Astrocyte (in vitro differentiated cells and primary cell): ENCODE results near the gene KIF1A. TPM values are rescaled to one million over a fixed set of nuclear protein-coding genes. Genes with fewer than 3 reads are reported as not detected.

Source experiments
- DNase-seq: peaks from one replicate; pipeline ENCODE4 v3.0.0-alpha.2; 2010; ENCODE audit warnings: low read depth
- FAIRE-seq: peaks from 2 replicates; lab custom pipeline; 2011; peaks lifted over from hg19 to GRCh38; lab: Jason Lieb, UNC
- H2AFZ ChIP-seq: 2 replicates; pipeline ENCODE4 v1.6.0; 2012; ENCODE audit warnings: low read depth, low read length, inconsistent platforms
- H3K27ac ChIP-seq: 2 replicates; pipeline ENCODE4 v1.5.1; 2011; ENCODE audit warnings: low read depth, low read length, inconsistent platforms
- H3K27me3 ChIP-seq: 2 replicates; pipeline ENCODE4 v1.6.0; 2011; ENCODE audit warnings: low read length, inconsistent platforms; ENCODE audit not compliant: insufficient read depth
- H3K36me3 ChIP-seq: 2 replicates; pipeline ENCODE4 v1.5.1; 2011; ENCODE audit warnings: low read length, inconsistent platforms; ENCODE audit not compliant: insufficient read depth
- H3K4me1 ChIP-seq: 2 replicates; pipeline ENCODE4 v1.5.1; 2011; ENCODE audit warnings: low read length, inconsistent platforms; ENCODE audit not compliant: insufficient read depth
- H3K4me2 ChIP-seq: 2 replicates; pipeline ENCODE4 v1.6.0; 2012; ENCODE audit warnings: low read length, inconsistent platforms
- H3K4me3 ChIP-seq: 2 replicates; pipeline ENCODE4 v1.5.1; 2011; ENCODE audit warnings: low read depth, mild to moderate bottlenecking, low read length, inconsistent platforms; ENCODE audit not compliant: insufficient read depth
- H3K79me2 ChIP-seq: 2 replicates; pipeline ENCODE4 v1.6.0; 2012; ENCODE audit warnings: mild to moderate bottlenecking, low read length, inconsistent platforms; ENCODE audit not compliant: insufficient read depth
- H3K9ac ChIP-seq: 2 replicates; pipeline ENCODE4 v1.6.0; 2012; ENCODE audit warnings: mild to moderate bottlenecking, low read length, inconsistent platforms
- H3K9me3 ChIP-seq: 2 replicates; pipeline ENCODE4 v1.5.1; 2012; ENCODE audit warnings: low read depth, mild to moderate bottlenecking, low read length, inconsistent platforms; ENCODE audit not compliant: insufficient read depth
- H4K20me1 ChIP-seq: 2 replicates; pipeline ENCODE4 v1.6.0; 2012; ENCODE audit warnings: low read length, inconsistent platforms; ENCODE audit not compliant: insufficient read depth
- H3K27ac Mint-ChIP-seq: one replicate; pipeline ENCODE4 v1.8.0; 2021; ENCODE audit warnings: mild to moderate bottlenecking, mixed read lengths; ENCODE audit not compliant: unreplicated experiment
- H3K27me3 Mint-ChIP-seq: one replicate; pipeline ENCODE4 v1.8.0; 2021; ENCODE audit warnings: low read depth, mixed read lengths; ENCODE audit not compliant: unreplicated experiment
- H3K36me3 Mint-ChIP-seq: one replicate; pipeline ENCODE4 v1.8.0; 2021; ENCODE audit warnings: low read depth, mixed read lengths; ENCODE audit not compliant: unreplicated experiment
- H3K4me1 Mint-ChIP-seq: one replicate; pipeline ENCODE4 v1.8.0; 2021; ENCODE audit warnings: low read depth, mixed read lengths; ENCODE audit not compliant: unreplicated experiment
- H3K4me3 Mint-ChIP-seq: one replicate; pipeline ENCODE4 v1.8.0; 2021; ENCODE audit warnings: mild to moderate bottlenecking, moderate library complexity, mixed read lengths; ENCODE audit not compliant: unreplicated experiment
- H3K9me3 Mint-ChIP-seq: one replicate; pipeline ENCODE4 v1.8.0; 2021; ENCODE audit warnings: mild to moderate bottlenecking, mixed read lengths; ENCODE audit not compliant: unreplicated experiment
- EZH2 ChIP-seq: IDR thresholded peaks from 2 replicates; pipeline ENCODE4 v1.6.1; 2012; ENCODE audit warnings: mild to moderate bottlenecking, low read length, inconsistent platforms; ENCODE audit not compliant: insufficient read depth
- total RNA-seq: library from RNA; stranded (reverse); gene quantifications from 2 replicates; pipeline ENCODE4 v1.2.1, GENCODE V29; 2021
- TF ChIP-seq, protein P1 (sequence below): IDR thresholded peaks from 2 replicates; pipeline ENCODE4 v1.5.1; 2011; ENCODE audit warnings: low read depth, mild to moderate bottlenecking, inconsistent platforms, low read length, moderate library complexity; ENCODE audit not compliant: insufficient read depth

Gene KIF1A
- total RNA-seq, 1 donor from 2014 or later: 51.2 TPM

DNA sequence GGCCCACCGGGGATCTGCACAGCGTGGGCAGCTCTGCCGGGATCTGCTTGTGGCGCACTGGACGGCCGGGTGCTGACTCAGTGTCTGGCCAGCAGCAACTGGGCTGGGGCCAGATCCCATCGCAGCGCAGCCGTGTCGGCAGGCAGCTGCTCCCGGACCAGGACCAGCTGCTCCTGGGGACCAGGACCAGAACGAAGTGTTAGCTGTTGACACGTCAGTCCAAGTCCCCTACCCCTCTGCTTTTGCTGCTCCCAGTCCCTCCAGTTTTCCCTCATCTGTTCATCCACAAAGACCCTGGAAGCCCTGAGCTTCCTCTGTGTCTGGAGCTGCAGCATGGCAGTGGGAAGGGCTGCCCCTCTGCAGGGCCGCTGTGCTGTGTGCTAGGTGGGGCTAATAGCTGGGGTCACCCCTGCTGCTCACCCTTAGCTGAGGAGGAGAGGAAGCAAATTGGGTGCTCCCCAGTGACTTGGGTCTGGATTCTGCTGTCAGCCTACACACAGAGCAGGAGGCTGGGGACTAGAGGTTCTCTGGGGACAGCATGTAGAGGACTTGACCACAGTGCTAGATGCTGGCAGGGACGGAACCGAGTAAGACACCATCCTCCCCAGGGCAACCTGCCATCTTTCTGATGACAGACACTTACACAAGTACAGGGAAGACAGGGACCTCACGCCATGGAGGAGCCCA is 16.9 kb upstream of the KIF1A start:
- FAIRE-seq: no peak
- no peak overlapping the region for H3K9ac ChIP-seq
- no peaks in the 10 kb centered on the region for H4K20me1 ChIP-seq
- no peak overlapping the region for H3K4me3 ChIP-seq
- no peak overlapping the region for H3K27ac Mint-ChIP-seq
- peaks cover under 1% of the 10 kb centered on the region for H3K4me1 Mint-ChIP-seq
- H3K4me1 ChIP-seq: peaks cover 6% of the 10 kb centered on the region
- no peaks in the 10 kb centered on the region for H3K9me3 Mint-ChIP-seq
- no peaks in the 10 kb centered on the region for H3K9me3 ChIP-seq
- H3K36me3 ChIP-seq: no peaks in the 10 kb centered on the region
- no peaks in the 10 kb centered on the region for H3K36me3 Mint-ChIP-seq
- H3K27me3 ChIP-seq: peaks cover 8% of the 10 kb centered on the region
- no peak overlapping the region for H2AFZ ChIP-seq
- peaks cover 29% of the 10 kb centered on the region for H3K27me3 Mint-ChIP-seq
- TF ChIP-seq, protein P1, sequence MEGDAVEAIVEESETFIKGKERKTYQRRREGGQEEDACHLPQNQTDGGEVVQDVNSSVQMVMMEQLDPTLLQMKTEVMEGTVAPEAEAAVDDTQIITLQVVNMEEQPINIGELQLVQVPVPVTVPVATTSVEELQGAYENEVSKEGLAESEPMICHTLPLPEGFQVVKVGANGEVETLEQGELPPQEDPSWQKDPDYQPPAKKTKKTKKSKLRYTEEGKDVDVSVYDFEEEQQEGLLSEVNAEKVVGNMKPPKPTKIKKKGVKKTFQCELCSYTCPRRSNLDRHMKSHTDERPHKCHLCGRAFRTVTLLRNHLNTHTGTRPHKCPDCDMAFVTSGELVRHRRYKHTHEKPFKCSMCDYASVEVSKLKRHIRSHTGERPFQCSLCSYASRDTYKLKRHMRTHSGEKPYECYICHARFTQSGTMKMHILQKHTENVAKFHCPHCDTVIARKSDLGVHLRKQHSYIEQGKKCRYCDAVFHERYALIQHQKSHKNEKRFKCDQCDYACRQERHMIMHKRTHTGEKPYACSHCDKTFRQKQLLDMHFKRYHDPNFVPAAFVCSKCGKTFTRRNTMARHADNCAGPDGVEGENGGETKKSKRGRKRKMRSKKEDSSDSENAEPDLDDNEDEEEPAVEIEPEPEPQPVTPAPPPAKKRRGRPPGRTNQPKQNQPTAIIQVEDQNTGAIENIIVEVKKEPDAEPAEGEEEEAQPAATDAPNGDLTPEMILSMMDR: no peak
- no peak for TF ChIP-seq EZH2
- peak overlapping the region; percentile 44 for H3K4me2 ChIP-seq
- no peak overlapping the region for H3K4me3 Mint-ChIP-seq
- no peaks in the 10 kb centered on the region for H3K79me2 ChIP-seq
- DNase-seq: peak; percentile 60
- H3K27ac ChIP-seq: no peak overlapping the region

DNA sequence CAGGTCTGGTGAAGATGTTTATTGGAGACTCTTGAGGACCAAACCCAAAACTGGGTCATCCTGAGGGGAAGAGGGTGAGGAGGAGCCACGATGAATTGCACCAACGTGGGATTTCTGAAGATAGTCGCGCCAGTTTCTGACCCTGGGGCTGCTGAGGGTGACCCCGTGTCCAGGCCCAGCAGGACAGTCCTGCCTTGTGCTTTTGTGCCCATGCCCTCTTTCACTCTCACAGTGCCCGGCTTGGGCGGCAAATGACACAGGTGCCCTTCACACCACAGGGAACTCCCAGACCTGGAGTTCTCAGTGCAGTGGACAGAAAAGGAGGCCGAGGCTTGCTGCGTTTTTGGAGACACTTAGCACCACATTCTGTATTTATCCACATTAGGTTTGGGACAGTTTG is 15.5 kb upstream of the KIF1A start:
- H3K27me3 ChIP-seq: peaks cover 11% of the 10 kb centered on the region
- no peaks in the 10 kb centered on the region for H3K36me3 ChIP-seq
- Mint-ChIP-seq H3K27me3 (peaks cover 36% of the 10 kb centered on the region), H3K4me3 (no peak overlapping the region), H3K27ac (no peak overlapping the region), H3K36me3 (no peaks in the 10 kb centered on the region), H3K4me1 (peaks cover 2% of the 10 kb centered on the region), H3K9me3 (no peaks in the 10 kb centered on the region)
- H3K9ac ChIP-seq: no peak overlapping the region
- peaks cover 10% of the 10 kb centered on the region for H3K4me1 ChIP-seq
- no peak overlapping the region for H3K4me2 ChIP-seq
- no peaks in the 10 kb centered on the region for H4K20me1 ChIP-seq
- FAIRE-seq (no peak), DNase-seq (no peak)
- no peak overlapping the region for H3K4me3 ChIP-seq
- H2AFZ ChIP-seq: no peak overlapping the region
- TF ChIP-seq EZH2: no peak
- TF ChIP-seq, protein P1: no peak
- no peaks in the 10 kb centered on the region for H3K79me2 ChIP-seq
- no peaks in the 10 kb centered on the region for H3K9me3 ChIP-seq
- no peak overlapping the region for H3K27ac ChIP-seq

DNA sequence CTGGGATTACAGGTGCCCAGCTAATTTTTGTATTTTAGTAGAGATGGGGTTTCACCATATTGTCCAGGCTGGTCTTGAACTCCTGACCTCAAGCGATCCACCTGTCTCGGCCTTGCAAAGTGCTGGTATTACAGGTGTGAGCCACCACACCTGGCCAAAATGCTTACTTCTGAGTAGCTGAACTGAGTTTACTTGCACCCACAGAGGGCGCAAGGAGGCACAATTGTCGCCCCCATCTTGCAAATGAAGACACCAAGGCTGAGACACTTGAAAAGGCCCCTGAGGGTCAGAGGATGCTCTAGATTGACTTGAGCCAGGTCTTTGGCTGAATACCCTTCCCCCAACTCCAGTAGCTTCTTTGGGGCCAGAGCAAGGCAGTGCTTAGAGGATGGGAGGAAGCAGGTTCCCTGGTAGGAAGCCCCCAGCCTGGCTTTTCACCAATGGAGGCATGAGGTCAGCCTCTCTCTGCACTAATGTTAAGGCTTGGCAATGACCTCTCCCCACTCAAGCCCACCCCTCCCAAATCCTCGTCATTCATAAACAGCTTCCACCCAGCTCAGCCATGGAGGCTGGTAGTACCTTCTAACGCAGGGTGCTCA is 14.5 kb upstream of the KIF1A start:
- no peak overlapping the region for H3K27ac ChIP-seq
- H3K4me1 Mint-ChIP-seq: peaks cover 2% of the 10 kb centered on the region
- peaks cover 19% of the 10 kb centered on the region for H3K27me3 ChIP-seq
- no peak overlapping the region for H3K4me2 ChIP-seq
- FAIRE-seq: no peak
- H4K20me1 ChIP-seq: no peaks in the 10 kb centered on the region
- H3K9me3 ChIP-seq: no peaks in the 10 kb centered on the region
- H3K4me1 ChIP-seq: peaks cover 10% of the 10 kb centered on the region
- DNase-seq: no peak
- no peaks in the 10 kb centered on the region for H3K9me3 Mint-ChIP-seq
- TF ChIP-seq, protein P1: no peak
- no peak for TF ChIP-seq EZH2
- H3K36me3 Mint-ChIP-seq: no peaks in the 10 kb centered on the region
- no peak overlapping the region for H3K9ac ChIP-seq
- no peaks in the 10 kb centered on the region for H3K79me2 ChIP-seq
- H3K4me3 Mint-ChIP-seq: no peak overlapping the region
- H3K27ac Mint-ChIP-seq: no peak overlapping the region
- no peak overlapping the region for H2AFZ ChIP-seq
- no peak overlapping the region for H3K4me3 ChIP-seq
- peaks cover 46% of the 10 kb centered on the region for H3K27me3 Mint-ChIP-seq
- no peaks in the 10 kb centered on the region for H3K36me3 ChIP-seq
